ENCODE data around the gene TMEM151B. TPM values are rescaled to one million over a fixed set of nuclear protein-coding genes. Genes with fewer than 3 reads are reported as not detected.

TMEM151B gene
- total and polyA plus RNA-seq, 10 donors = 0.03 to 0.17 (median 0.11) TPM; not detected in 7

DNA sequence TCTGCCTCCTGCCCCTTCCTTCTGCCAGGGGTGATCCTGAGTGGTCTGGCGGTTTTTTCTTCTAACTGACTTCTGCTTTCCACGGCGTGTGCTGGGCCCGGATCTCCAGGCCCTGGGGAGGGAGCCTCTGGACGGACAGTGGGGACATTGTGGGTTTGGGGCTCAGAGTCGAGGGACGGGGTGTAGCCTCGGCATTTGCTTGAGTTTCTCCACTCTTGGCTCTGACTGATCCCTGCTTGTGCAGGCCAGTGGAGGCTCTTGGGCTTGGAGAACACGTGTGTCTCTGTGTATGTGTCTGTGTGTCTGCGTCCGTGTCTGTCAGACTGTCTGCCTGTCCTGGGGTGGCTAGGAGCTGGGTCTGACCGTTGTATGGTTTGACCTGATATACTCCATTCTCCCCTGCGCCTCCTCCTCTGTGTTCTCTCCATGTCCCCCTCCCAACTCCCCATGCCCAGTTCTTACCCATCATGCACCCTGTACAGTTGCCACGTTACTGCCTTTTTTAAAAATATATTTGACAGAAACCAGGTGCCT, 36.6 kb upstream of the TMEM151B start:
- 53 to 77% (median 66%) methylated on average over 14 of the region's 14 CpGs for WGBS, 5 donors
- DNase-seq = peak; percentile 58
- H3K9me3 ChIP-seq = no peaks in the 10 kb centered on the region
- intact Hi-C loops (cut with DNase I; ENCODE audit: low total_unique reads) = loop anchor here (10.0 kb wide), 2 partner anchors 59 to 139 kb away; no protein-coding TSS in a partner anchor
- TF ChIP-seq, protein P1, sequence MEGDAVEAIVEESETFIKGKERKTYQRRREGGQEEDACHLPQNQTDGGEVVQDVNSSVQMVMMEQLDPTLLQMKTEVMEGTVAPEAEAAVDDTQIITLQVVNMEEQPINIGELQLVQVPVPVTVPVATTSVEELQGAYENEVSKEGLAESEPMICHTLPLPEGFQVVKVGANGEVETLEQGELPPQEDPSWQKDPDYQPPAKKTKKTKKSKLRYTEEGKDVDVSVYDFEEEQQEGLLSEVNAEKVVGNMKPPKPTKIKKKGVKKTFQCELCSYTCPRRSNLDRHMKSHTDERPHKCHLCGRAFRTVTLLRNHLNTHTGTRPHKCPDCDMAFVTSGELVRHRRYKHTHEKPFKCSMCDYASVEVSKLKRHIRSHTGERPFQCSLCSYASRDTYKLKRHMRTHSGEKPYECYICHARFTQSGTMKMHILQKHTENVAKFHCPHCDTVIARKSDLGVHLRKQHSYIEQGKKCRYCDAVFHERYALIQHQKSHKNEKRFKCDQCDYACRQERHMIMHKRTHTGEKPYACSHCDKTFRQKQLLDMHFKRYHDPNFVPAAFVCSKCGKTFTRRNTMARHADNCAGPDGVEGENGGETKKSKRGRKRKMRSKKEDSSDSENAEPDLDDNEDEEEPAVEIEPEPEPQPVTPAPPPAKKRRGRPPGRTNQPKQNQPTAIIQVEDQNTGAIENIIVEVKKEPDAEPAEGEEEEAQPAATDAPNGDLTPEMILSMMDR (IDR thresholded peaks at IDR 0.05 in 8 of 11, conservative IDR thresholded peaks at IDR 0.05 in 3 of 11) = no peak
- TF ChIP-seq POLR2AphosphoS5 (IDR thresholded peaks at IDR 0.05) = no peak
- peaks cover 0 to 37% (median 0%) of the 10 kb centered on the region in 6 donors for H3K36me3 ChIP-seq
- H3K27ac ChIP-seq = peak overlapping the region in 4 of 8 donors; percentile 4 to 61 (median 48)
- no peak overlapping the region for H3K4me3 ChIP-seq
- H3K4me1 ChIP-seq = peaks cover 9 to 75% (median 31%) of the 10 kb centered on the region in 6 donors
- H3K27me3 ChIP-seq (replicated peaks in 1 of 7) = no peaks in the 10 kb centered on the region

DNA sequence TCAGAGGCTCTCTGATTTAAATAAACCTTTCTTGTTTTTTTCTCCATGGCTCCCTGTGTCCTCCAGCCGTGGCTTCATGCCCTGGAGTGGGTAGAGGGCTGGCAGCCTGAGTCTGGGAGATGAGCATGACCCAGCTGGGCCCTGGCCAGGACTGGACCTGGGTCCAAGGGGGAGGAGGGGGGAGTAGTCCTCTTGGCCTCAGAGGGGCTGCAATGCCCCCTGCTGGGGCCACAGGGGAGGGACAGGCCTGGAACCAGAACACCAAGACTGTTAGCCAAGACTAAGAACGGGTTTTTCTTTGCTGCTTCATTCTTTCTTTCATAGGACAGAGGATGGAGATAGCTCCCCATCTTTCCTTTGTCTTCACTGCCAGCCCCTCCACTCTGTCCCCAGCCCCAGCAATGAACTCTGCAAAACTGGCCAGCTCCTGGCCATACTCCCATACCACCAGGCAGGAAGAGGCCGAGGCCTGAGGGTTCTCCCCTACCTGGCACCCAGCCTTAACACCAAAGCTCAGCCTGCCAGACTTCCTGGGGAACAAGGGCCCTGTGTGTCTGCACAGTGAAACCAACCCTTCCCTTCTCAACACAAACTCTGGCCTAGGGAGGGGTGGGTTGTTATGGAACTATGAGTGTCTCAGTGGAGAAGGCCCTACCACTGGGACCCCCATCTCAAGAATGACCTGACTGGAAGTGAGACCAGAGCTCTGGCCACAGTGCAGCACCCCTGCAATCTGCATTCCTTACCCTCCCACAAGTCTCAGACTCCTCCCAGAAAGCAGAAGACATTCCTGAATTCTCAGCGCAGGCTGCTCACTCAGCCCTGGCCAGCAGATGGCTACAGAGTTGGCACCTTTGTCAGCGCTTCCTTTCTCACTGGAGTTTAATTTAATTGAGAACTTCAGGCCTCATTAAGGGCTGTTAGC, 35.9 kb upstream of the TMEM151B start:
- TF ChIP-seq POLR2AphosphoS5 (IDR thresholded peaks at IDR 0.05) = no peak
- no peak for TF ChIP-seq POLR2A (IDR thresholded peaks at IDR 0.05)
- TF ChIP-seq, protein P1 (IDR thresholded peaks at IDR 0.05 in 8 of 11, conservative IDR thresholded peaks at IDR 0.05 in 3 of 11) = peak in 10 of 11 experiments; percentile 30 to 68 (median 54)
- Histone ChIP-seq H3K27me3 (replicated peaks in 1 of 7) (no peaks in the 10 kb centered on the region), H3K36me3 (peaks cover 0 to 37% (median 0%) of the 10 kb centered on the region in 6 donors), H3K9me3 (no peaks in the 10 kb centered on the region), H3K27ac (peak overlapping the region in 6 of 8 donors; percentile 46 to 61 (median 48)), H3K4me1 (peaks cover 9 to 71% (median 29%) of the 10 kb centered on the region in 6 donors), H3K4me3 (no peak overlapping the region)
- intact Hi-C loops (cut with DNase I; ENCODE audit: low total_unique reads) = loop anchor here (10.0 kb wide), 2 partner anchors 60 to 140 kb away; no protein-coding TSS in a partner anchor
- DNase-seq = peak; percentile 64
- 50 to 74% (median 69%) methylated on average over 5 of the region's 5 CpGs for WGBS, 5 donors

GRCh38 chr6:44235269-44235668, 35.0 kb upstream of the TMEM151B start:
- H3K4me1 ChIP-seq = peaks cover 9 to 61% (median 26%) of the 10 kb centered on the region in 6 donors
- WGBS, 5 donors = 53 to 85% (median 72%) methylated on average over 6 of the region's 6 CpGs
- peaks cover 0 to 28% (median 0%) of the 10 kb centered on the region in 6 donors for H3K36me3 ChIP-seq
- intact Hi-C loops (cut with DNase I; ENCODE audit: low total_unique reads) = loop anchor here (10.0 kb wide), 2 partner anchors 60 to 140 kb away; no protein-coding TSS in a partner anchor
- H3K27ac ChIP-seq = peak overlapping the region in 4 of 8 donors; percentile 46 to 61 (median 51)
- TF ChIP-seq, protein P1 (IDR thresholded peaks at IDR 0.05 in 8 of 11, conservative IDR thresholded peaks at IDR 0.05 in 3 of 11) = no peak
- no peak for TF ChIP-seq POLR2A (IDR thresholded peaks at IDR 0.05)
- no peak for TF ChIP-seq POLR2AphosphoS5 (IDR thresholded peaks at IDR 0.05)
- H3K9me3 ChIP-seq = no peaks in the 10 kb centered on the region
- H3K4me3 ChIP-seq = no peak overlapping the region
- no peaks in the 10 kb centered on the region for H3K27me3 ChIP-seq (replicated peaks in 1 of 7)
- DNase-seq = peak; percentile 30

Measured in spleen (tissue), 11 donors.